HS-27A (cell line): Measurements from ENCODE around the gene NEUROG1.

ENCODE experiments used
- DNase-seq: peaks from one replicate; pipeline ENCODE4 v3.0.0-alpha.2; 2012; ENCODE audit warnings: low read depth, missing footprints

Gene NEUROG1, protein sequence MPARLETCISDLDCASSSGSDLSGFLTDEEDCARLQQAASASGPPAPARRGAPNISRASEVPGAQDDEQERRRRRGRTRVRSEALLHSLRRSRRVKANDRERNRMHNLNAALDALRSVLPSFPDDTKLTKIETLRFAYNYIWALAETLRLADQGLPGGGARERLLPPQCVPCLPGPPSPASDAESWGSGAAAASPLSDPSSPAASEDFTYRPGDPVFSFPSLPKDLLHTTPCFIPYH

DNA sequence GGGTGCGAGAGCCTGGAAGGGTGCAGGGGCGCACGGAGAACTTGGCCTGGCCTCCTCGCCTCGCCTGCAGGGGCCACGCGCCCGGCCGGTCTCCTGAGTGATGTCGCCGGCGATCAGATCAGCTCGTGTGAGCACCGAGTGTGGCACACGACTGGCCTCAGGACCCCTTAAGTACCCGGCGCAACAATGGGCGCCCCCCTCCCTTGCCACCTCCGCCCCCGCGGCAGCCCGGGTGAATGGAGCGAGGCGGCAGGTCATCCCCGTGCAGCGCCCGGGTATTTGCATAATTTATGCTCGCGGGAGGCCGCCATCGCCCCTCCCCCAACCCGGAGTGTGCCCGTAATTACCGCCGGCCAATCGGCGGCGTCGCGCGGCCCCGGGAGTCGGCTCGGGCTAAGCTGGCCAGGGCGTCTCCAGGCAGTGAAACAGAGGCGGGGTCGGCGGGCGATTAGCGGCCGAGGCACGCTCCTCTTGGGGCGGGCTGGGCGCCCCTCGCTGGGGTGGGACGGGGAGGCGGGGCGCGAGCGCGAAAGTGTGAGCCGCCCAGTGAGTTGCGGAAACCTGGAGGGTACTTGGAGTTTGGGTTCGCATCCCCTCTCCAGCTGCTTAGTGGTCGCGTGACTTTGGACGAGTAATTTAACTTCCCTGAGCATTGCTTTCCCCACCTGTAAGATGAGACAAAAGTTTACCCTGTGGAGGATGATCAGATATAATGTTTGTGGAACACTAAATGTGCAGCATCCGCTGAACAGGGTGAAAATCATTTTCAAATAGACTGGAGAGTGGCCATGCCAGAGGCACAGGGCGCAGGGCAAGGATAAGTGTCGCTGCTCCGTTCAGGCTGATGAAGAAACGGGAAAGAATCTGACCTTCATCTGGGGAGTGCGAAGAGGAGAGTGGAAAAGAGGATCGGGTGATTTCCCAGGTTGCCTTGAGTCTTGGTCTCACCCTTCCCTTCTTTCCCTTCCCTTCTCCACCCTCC is at the start of gene NEUROG1:
NEUROG1 (minus strand) TSS at position 145 of the 982 bp plus-strand sequence. CDS start 274 bp downstream, outside the sequence.
- no peak for DNase-seq

DNA sequence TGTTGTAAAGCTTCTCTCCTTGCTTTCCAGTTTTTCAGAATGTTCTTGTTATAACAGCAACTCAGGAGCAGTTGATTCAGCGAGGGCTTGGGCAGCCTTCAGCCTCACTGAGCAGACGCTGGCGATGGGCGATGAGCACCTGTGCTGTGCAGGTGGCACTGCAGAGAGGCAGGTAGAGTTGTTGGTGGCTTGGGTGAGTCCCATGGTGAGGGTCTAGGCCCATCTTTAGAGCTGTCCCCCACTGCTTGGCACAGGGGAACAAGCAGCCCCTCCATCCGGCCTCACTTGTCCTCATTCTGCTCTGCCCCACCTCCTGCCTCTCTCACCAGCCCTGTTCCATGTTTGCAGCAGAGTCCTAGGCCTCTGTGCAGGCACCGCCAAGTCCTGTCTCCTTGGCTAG is 49.2 kb upstream of the NEUROG1 start:
- no peak for DNase-seq

DNA sequence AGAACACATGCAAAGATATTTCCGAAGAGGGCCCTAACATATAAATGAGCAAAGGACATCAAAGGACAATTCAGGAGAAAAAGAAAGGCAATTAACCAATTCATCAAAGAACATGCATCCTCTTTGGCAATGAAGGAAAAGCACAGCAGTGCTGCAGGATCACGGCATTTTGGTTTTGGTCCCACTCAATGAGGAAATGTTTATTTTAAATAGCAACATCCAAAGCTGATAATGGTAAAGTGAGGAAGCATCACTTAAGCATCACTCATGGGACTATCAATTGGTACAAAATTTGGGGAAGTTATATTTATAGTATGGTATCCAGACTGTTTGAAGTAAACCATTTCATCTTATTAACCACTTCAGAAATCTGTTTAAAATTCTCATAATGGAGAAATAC is 48.5 kb upstream of the NEUROG1 start:
- no peak for DNase-seq

DNA sequence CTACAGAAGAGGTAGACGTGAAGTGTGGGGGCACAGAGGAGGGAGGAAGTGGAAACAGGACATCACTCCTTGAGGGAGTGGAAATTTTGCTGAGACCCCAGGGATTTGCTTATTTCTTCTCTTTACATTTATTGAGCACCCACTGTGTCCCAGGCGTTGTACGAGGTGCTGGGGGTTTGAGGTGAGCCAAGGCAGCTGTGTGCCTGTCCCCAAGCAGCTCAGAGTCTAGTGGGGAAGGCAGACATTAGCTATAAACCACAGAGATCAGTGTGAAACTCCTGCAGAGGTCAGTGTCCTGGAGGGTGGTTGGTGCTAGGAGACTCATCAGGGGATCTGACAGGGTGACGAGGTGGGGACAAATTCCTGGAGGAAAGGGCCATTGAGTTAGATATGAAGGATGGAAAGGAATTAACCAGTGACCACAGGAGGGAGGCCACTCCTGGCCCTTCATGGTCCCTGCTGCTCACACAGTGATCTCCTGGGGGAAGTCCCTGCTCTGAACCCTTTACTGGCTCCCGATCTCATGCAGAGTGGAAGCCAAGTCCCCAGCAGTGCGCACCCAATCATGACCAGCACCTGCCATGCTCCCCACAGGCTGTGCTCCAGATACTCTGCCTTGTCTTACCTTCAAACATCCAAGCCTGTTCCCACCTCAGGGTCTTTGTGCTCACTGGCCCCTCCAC is 46.5 kb upstream of the NEUROG1 start:
- no peak for DNase-seq

- no peak for DNase-seq
These were observed 43.0 kb upstream of the NEUROG1 start, which contains the start of gene CXCL14 for GRCh38 chr5:135578685-135579341. CXCL14 (minus strand) TSS chr5:135578991; CDS start chr5:135578778, 213 bp downstream.

DNA sequence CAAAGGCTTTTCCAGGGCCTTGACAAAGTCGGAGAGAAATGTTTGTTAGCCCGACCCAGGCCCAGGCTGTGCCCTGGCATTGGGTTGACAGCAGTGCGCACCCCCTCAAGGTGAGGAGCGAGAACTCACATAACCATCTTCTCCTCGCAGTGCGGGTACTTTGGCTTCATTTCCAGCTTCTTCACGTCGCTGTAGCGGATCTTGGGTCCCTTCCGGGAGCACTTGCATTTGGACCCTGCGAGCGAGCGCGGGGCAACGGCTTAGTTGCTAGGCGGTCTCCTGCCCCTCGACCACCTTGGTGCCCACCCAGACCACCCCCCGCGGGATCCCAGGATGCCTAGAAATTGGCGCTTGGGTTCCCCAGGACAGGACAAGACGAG is 42.5 kb upstream of the NEUROG1 start:
- DNase-seq, result no peak

GRCh38 chr5:135577421-135577820 is 41.7 kb upstream of the NEUROG1 start:
- DNase-seq, result no peak

GRCh38 chr5:135576075-135576599 is 40.4 kb upstream of the NEUROG1 start:
- no peak for DNase-seq

- no peak for DNase-seq
These were observed 38.7 kb upstream of the NEUROG1 start for GRCh38 chr5:135574493-135574892.

DNA sequence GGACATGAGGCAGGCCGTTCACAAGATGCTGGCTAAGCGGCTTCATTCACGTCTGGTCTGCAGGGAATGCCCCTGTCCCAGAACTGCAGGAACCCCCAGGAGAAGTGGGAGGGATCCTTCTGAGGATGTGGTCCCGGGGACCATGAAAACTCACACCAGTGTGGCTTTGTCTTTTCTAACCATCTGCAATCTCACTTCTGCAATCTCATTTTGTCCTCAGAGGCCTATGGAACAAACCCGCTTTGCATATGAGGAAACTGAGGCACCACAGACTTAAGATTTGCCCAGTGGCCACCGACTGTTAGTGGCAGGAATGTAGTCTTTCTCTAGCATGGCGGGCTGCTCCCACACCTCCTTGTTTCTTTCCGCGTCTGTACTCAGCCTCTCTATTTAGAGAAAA is 36.1 kb upstream of the NEUROG1 start:
- no peak for DNase-seq

DNA sequence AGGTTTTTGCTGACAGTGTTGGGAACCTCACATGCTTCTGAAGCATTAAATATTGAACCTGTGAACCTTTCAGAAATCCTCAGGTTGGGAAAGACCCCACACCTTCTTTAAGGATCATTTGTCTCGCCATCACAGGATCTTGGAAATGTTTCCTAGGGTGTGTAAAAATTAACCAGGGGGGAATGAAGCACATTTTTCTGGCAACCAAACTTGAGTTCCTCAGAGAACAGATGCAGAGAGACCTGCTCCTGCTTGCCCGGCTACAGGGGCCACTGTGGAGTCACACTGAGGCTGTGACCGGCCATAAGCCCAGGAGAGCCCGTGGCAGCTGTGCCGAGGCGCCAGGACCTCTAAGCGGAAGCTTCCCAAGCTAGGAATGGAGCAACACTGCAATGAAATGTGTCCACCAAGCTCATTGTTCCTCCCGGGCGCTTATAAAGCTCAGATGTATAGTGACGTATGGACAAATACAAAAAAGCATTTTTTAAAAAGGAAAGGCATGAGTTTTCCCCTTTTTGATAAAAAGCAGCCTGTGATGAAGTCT is 35.4 kb upstream of the NEUROG1 start:
- no peak for DNase-seq

GRCh38 chr5:135570453-135570764 is 34.6 kb upstream of the NEUROG1 start:
- no peak for DNase-seq

DNA sequence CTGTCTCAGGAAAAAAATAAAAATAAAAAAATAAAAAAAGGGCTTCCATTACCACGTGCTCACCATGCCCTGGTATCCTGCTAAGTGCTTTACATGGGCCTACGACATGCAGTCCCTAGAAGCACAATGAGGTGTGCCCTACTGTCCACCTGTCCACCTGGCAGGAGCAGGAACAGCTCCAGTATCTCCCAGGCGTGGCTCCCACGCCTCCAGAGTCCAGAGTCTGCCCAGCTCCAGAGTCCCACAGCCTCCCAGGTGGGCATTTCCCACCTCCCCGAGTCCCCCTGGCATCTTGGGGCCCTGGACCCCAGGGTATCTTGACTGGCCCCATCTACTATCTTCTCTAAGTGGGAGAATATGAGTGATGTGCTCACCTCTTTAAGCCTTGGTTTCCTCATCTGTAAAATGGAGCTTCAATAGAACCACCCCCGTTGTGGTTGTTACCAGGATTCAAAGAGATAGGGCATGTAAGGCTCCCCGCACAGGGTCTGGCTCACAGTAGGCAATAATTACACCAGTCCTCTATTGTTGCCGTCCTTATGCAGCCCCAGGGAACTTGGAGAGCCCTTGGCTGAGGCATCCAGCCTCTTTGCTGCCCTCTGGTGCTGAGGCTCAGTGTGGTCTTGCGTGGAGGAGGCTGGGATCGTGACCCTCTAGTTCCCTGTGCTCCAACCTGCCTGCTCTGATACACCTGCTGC is 34.1 kb upstream of the NEUROG1 start:
- no peak for DNase-seq

DNA sequence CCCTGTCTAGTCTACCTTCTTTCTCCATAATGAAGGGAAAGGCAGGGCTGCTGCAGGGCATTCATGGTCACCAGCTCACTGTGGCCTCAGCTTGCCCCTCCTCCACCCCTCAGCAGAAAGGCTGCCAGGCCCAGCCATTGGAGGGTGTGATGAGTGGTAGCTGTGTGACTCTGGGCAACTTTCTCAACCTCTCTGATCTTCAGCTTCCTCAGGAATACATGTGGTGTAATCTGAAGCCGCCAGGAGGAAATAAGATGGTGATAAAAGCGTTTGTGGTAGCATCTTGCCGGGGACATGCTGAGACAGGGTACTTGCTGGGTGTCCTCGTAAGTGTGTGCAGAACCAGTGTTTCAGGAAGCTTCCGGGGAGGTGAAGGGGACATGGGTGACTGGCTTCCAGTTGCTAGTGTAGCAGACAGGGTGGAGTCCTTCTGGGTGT is 33.2 kb upstream of the NEUROG1 start:
- no peak for DNase-seq

- no peak for DNase-seq
These were observed 32.5 kb upstream of the NEUROG1 start for GRCh38 chr5:135568246-135568645.

DNA sequence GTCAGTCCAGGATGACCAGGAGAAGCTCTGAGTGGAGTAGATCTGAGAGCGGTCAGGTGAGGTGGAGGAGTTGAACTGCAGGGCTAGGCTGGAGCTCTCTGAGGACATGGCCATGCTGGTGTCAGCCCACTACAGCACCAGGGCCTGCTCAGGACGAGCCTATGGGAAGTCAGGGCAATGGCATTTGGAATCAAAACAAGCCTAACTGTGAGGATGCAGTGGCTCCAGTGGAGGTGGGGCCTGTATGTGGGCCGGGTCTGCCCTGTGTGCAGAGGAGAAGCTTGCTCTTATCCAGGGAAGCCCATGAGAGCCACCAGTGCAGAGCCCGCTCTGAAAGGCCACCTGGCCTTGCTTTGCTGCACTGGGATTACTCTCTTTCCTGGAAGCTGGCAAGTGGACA is 31.9 kb upstream of the NEUROG1 start:
- no peak for DNase-seq

GRCh38 chr5:135566422-135567400 is 30.9 kb upstream of the NEUROG1 start:
- no peak for DNase-seq

DNA sequence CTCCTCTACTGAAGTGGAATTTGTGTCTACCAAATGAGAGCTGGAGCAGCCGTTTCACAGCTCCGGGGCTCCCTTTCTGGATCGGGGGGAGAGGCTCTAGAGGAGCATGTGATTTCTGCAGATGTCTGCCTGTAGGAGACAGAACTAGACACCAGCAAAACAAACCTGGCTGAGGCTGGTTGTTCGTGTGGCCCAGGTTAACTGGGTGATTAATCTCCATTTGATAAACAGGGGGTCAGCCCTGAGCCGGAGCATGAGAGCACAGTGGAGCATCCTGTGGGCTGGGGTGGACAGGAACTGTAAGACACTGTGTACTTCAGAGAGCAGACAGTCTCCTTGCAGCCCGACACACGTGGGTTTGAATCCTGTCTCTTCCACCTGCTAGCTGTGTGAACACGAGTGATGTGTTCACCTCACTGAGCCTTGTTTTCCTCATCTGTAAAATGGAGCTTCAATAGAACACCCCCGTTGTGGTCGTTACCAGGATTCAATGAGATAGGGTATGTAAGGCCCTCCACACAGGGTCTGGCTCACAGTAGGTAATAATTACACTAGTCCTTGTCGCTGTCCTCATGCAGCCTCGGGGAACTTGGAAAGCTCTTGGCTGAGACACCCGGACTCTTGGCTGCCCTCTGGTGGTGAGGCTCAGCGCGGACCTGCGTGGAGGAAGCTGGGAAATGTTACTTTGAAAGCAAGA is 30.1 kb upstream of the NEUROG1 start:
- no peak for DNase-seq

- no peak for DNase-seq
These were observed 29.5 kb upstream of the NEUROG1 start for GRCh38 chr5:135565266-135565665.
